Uterus (tissue), 4 donors: ENCODE results near the gene ACKR3. TPM values are rescaled to one million over a fixed set of nuclear protein-coding genes. Genes with fewer than 3 reads are reported as not detected.

Experiments
- DNase-seq, 2 donors: peaks; one replicate each; pipeline ENCODE4 v3.0.0-alpha.2; 2019 to 2020
- H3K27ac ChIP-seq, 2 donors: fragments of 200-600 bp; sonication (generic); 1 replicate in 1 of 2; 2 replicates in 1 of 2; pipeline ENCODE4 v1.5.1; 2016 to 2018
- H3K27me3 ChIP-seq, 2 donors: fragments of 200-600 bp; sonication (generic); one replicate each; pipeline ENCODE4 v1.5.1; 2018 to 2019; ENCODE audit warnings: control low read depth in 1 of 2
- H3K36me3 ChIP-seq, 2 donors: fragments of 200-600 bp; sonication (generic); one replicate each; pipeline ENCODE4 v1.5.1; 2019; ENCODE audit warnings: control low read depth in 1 of 2
- H3K4me1 ChIP-seq, 2 donors: fragments of 200-600 bp; sonication (generic); one replicate each; pipeline ENCODE4 v1.5.1; 2018 to 2019; ENCODE audit warnings: control low read depth in 1 of 2
- H3K4me3 ChIP-seq, 2 donors: fragments of 200-600 bp; sonication (generic); 1 replicate in 1 of 2; 2 replicates in 1 of 2; pipeline ENCODE4 v1.5.1; 2018 to 2019; ENCODE audit warnings: mild to moderate bottlenecking in 1 of 2
- H3K9me3 ChIP-seq, 2 donors: fragments of 200-600 bp; sonication (generic); one replicate each; pipeline ENCODE4 v1.5.1; 2019; ENCODE audit warnings: control low read depth in 1 of 2
- CTCF ChIP-seq, 4 experiments: fragments of 200-600 bp in 2 of 4; fragments of 450-650 bp in 2 of 4; sonication (generic) in 2 of 4; IDR thresholded peaks; one replicate each; pipeline ENCODE4 v1.5.1; 2016 to 2019; ENCODE audit warnings: antibody characterized with exemption in 4 of 4, mild to moderate bottlenecking in 2 of 4, moderate library complexity in 1 of 4
- POLR2A ChIP-seq, 2 donors: fragments of 450-650 bp; IDR thresholded peaks; one replicate each; pipeline ENCODE4 v1.6.1; 2016; ENCODE audit warnings: antibody characterized with exemption in 2 of 2, mild to moderate bottlenecking in 1 of 2, moderate library complexity in 1 of 2
- intact Hi-C: fragments of 100-400 bp; cut with DNase I; formaldehyde crosslinking; loops from one replicate; pipeline ENCODE4 v1.15.1; 2023; ENCODE audit warnings: low total_unique reads
- total RNA-seq, 4 donors: library from RNA; depleted of rRNA in 3 of 4; stranded (reverse); fragments of >200 nt in 3 of 4; gene quantifications; one replicate each; pipeline versions ENCODE4 v1.1.0 to v1.2.4, GENCODE V29; 2014 to 2023
- donor health status: DM: yes; HTN: yes; CAD: no.

Gene ACKR3
- total RNA-seq, 4 donors from 2014 or later = 11.8 to 61.5 (median 26.2) TPM

- Histone ChIP-seq H3K27me3 (no peaks in the 10 kb centered on the region), H3K4me1 (no peaks in the 10 kb centered on the region), H3K36me3 (no peaks in the 10 kb centered on the region), H3K4me3 (no peak overlapping the region), H3K27ac (no peak overlapping the region), H3K9me3 (no peaks in the 10 kb centered on the region)
- TF ChIP-seq POLR2A (IDR thresholded peaks at IDR 0.05) (no peak), CTCF (IDR thresholded peaks at IDR 0.05) (no peak)
- intact Hi-C loops = no loop called here
- DNase-seq = no peak
Measured at GRCh38 chr2:236573066-236573929, 3.7 kb downstream of the ACKR3 start.

DNA sequence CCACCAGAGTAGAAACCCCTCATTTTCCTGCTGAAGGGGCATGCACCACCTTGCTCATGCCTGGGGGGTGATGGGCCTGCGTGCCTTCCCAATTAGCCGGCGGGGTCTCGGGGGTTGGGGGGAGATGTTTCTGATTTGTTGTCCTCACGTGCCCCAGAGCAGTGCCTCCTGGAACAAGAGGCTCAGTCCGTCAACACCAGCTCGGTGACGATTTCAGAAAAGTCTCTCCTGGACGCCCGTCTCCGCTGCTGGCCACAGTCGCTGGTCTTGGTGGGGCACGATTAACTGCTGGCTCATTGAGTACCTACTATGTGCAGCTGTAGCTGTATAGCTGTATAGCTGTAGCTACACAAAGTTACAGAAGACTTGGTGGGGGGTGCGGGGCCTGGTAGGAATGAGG, 4.4 kb downstream of the ACKR3 start:
- TF ChIP-seq POLR2A (IDR thresholded peaks at IDR 0.05) (no peak), CTCF (IDR thresholded peaks at IDR 0.05) (no peak)
- DNase-seq = no peak
- Histone ChIP-seq H3K4me1 (no peaks in the 10 kb centered on the region), H3K27me3 (no peaks in the 10 kb centered on the region), H3K4me3 (no peak overlapping the region), H3K27ac (no peak overlapping the region), H3K36me3 (no peaks in the 10 kb centered on the region), H3K9me3 (no peaks in the 10 kb centered on the region)
- intact Hi-C loops = no loop called here

DNA sequence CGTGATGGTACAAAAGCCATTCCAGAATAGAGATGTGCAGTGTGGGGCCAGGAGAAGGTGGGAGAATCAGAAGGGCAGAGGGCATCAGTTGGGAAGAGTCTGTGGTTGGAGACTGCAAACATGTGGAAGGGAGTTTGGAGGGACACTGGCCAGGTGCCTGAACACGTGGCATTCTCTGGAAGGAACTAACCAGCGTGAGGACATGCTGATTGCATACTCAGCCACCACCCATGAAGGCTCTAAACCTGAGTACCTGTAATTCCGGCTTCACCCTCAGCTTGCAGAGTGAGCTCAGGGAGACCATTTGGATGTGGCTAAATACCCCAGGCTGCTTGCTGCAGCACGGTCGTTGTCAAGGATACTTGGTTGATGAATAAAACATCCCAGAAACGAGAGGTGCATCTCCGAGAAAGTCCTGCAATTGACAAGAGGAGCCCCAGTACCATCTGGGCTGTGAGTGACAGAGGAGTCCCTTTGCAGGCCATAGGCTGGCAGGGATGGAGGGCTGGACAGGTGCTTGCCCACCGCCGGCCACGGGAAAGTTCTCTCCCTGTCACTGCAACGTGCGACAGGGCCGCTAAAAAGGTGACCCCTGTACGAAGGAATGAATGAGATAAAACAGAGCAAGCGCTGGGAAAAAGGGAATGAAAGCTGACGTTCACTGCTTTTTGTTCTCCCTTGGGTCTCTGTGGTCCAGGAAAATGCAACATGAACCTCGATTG, 5.0 kb downstream of the ACKR3 start:
- DNase-seq = no peak

DNA sequence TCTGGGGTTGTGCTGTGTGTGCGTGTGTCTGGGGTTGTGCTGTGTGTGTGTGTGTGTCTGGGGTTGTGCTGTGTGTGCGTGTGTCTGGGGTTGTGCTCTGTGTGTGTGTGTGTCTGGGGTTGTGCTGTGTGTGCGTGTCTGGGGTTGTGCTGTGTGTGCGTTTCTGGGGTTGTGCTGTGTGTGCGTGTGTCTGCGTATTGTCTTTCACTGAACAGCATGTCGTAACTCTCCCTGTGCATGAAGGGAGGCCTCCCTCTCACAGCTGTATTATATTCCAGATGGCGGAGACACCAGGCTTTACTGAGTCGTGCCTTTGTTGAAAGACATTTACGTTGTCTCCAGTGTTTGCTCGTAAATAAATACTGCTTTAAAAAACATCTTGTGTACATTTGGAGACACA, 5.9 kb downstream of the ACKR3 start:
- intact Hi-C loops = no loop called here
- TF ChIP-seq POLR2A (IDR thresholded peaks at IDR 0.05) (no peak), CTCF (IDR thresholded peaks at IDR 0.05) (no peak)
- no peaks in the 10 kb centered on the region for H3K4me1 ChIP-seq
- no peak overlapping the region for H3K27ac ChIP-seq
- H3K4me3 ChIP-seq = no peak overlapping the region
- H3K27me3 ChIP-seq = no peaks in the 10 kb centered on the region
- no peaks in the 10 kb centered on the region for H3K9me3 ChIP-seq
- no peak for DNase-seq
- H3K36me3 ChIP-seq = no peaks in the 10 kb centered on the region

More for the DNA sequence above, 5.0 kb downstream of the ACKR3 start:
- TF ChIP-seq CTCF (IDR thresholded peaks at IDR 0.05) (no peak), POLR2A (IDR thresholded peaks at IDR 0.05) (no peak)
- no peaks in the 10 kb centered on the region for H3K36me3 ChIP-seq
- no peaks in the 10 kb centered on the region for H3K9me3 ChIP-seq
- intact Hi-C loops = no loop called here
- no peaks in the 10 kb centered on the region for H3K4me1 ChIP-seq
- no peaks in the 10 kb centered on the region for H3K27me3 ChIP-seq
- no peak overlapping the region for H3K4me3 ChIP-seq
- H3K27ac ChIP-seq = no peak overlapping the region

DNA sequence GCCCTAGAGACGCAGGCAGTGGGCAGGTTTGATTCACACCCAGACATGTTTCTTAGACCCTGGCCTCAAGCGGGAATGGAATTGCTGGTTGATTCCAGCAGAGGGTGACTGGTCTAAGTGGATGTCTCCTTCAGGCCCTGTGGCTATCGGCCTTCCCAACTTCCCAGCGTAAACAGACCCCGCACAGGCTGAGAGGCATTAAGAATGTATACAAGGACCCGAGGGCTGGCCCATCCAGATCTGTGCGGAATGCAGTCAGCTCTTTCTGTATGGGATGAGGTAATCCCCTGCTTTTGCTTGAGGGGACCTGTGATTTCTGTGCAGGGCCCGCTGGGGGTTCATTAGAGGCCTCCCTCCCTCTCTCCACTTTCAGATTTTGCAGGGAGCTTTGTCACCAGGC, 6.5 kb downstream of the ACKR3 start:
- Histone ChIP-seq H3K36me3 (no peaks in the 10 kb centered on the region), H3K27ac (no peak overlapping the region), H3K4me3 (no peak overlapping the region), H3K9me3 (no peaks in the 10 kb centered on the region), H3K4me1 (no peaks in the 10 kb centered on the region), H3K27me3 (no peaks in the 10 kb centered on the region)
- intact Hi-C loops = no loop called here
- TF ChIP-seq POLR2A (IDR thresholded peaks at IDR 0.05) (no peak), CTCF (IDR thresholded peaks at IDR 0.05) (no peak)
- no peak for DNase-seq
